ENCODE measurements around the gene GNB1. TPM values are rescaled to one million over a fixed set of nuclear protein-coding genes. Genes with fewer than 3 reads are reported as not detected.
A peak's percentile ranks its signal among the peaks of the same experiment; 100 is the strongest.
"Not testable (repeated sequence)": the region's sequence is repeated elsewhere in the genome, so short reads cannot be mapped to it uniquely, and the experiment has no call there.

GNB1 gene
- 49.3 and 50.1 TPM in 2 replicates for total RNA-seq (2014; rRNA removed; shearing (Covaris generic))

- DNase-seq (ENCODE audit: low read depth), result peak; percentile 96
These were observed at the start of gene GNB1 for GRCh38 chr1:1890506-1891348. Gene GNB1 (minus strand): TSS chr1:1891087. CDS start chr1:1825453, 65,634 bp downstream.

- DNase-seq (ENCODE audit: low read depth), result no peak
These were observed 49.2 kb upstream of the GNB1 start for GRCh38 chr1:1940123-1940425.

- no peak for DNase-seq (ENCODE audit: low read depth)
These were observed 48.6 kb upstream of the GNB1 start for GRCh38 chr1:1939296-1940122.

- DNase-seq (ENCODE audit: low read depth), result no peak
These were observed 47.9 kb upstream of the GNB1 start for GRCh38 chr1:1938613-1939295.

GRCh38 chr1:1938276-1938573 is 47.3 kb upstream of the GNB1 start:
- no peak for DNase-seq (ENCODE audit: low read depth)

GRCh38 chr1:1937549-1938275 is 46.8 kb upstream of the GNB1 start:
- no peak for DNase-seq (ENCODE audit: low read depth)

GRCh38 chr1:1937061-1937460 is 46.2 kb upstream of the GNB1 start:
- no peak for DNase-seq (ENCODE audit: low read depth)

- DNase-seq (ENCODE audit: low read depth), result not testable (repeated sequence)
These were observed 44.0 kb upstream of the GNB1 start for GRCh38 chr1:1934848-1935247.

GRCh38 chr1:1929639-1930545 is 39.0 kb upstream of the GNB1 start:
- no peak for DNase-seq (ENCODE audit: low read depth)

GRCh38 chr1:1929102-1929638 is 38.3 kb upstream of the GNB1 start:
- DNase-seq (ENCODE audit: low read depth), result peak; percentile 2

- DNase-seq (ENCODE audit: low read depth), result no peak
These were observed 37.6 kb upstream of the GNB1 start for GRCh38 chr1:1928231-1929101.

GRCh38 chr1:1927751-1928150 is 36.9 kb upstream of the GNB1 start:
- no peak for DNase-seq (ENCODE audit: low read depth)

GRCh38 chr1:1926886-1927660 is 36.2 kb upstream of the GNB1 start:
- DNase-seq (ENCODE audit: low read depth), result no peak

- peak; percentile 1 for DNase-seq (ENCODE audit: low read depth)
These were observed 35.5 kb upstream of the GNB1 start for GRCh38 chr1:1926346-1926811.

- DNase-seq (ENCODE audit: low read depth), result peak; percentile 4
These were observed 34.8 kb upstream of the GNB1 start for GRCh38 chr1:1925437-1926345.

GRCh38 chr1:1924849-1925248 is 34.0 kb upstream of the GNB1 start:
- DNase-seq (ENCODE audit: low read depth), result no peak

GRCh38 chr1:1924386-1924785 is 33.5 kb upstream of the GNB1 start:
- DNase-seq (ENCODE audit: low read depth), result no peak

Data from Daoy (cell line).